Tongue (tissue), 2 donors: ENCODE measurements around the gene GALNT17. TPM values are rescaled to one million over a fixed set of nuclear protein-coding genes. Genes with fewer than 3 reads are reported as not detected.

Experiments used
- DNase-seq: peaks from one replicate; pipeline ENCODE4 v3.0.0-alpha.2; 2015
- total RNA-seq: library from RNA; depleted of rRNA; stranded (reverse); fragments of >200 nt; gene quantifications from one replicate; pipeline ENCODE4 v1.2.3, GENCODE V29; 2014

Gene GALNT17
- total RNA-seq, 1 donor from 2014 or later = 38.0 TPM

DNA sequence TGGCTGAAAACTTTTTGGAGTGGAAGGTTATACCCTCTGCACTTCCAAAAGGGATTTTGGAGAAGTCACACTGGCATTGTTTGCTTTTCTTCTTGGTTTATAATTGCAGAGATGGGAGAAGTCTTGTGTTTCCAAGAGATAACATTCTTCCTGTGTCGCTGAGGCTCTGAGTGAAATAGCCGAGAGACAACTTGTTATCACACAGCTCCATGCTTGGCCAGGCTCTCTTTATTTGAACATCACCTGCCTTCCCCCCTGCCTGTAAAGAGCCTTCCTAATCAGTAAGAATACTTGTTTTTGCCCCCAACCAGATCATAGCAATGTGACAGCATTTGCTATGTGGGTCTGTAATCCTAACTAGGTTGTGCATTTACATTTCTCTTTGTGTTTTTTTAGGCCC, 270.7 kb downstream of the GALNT17 start:
- no peak for DNase-seq

DNA sequence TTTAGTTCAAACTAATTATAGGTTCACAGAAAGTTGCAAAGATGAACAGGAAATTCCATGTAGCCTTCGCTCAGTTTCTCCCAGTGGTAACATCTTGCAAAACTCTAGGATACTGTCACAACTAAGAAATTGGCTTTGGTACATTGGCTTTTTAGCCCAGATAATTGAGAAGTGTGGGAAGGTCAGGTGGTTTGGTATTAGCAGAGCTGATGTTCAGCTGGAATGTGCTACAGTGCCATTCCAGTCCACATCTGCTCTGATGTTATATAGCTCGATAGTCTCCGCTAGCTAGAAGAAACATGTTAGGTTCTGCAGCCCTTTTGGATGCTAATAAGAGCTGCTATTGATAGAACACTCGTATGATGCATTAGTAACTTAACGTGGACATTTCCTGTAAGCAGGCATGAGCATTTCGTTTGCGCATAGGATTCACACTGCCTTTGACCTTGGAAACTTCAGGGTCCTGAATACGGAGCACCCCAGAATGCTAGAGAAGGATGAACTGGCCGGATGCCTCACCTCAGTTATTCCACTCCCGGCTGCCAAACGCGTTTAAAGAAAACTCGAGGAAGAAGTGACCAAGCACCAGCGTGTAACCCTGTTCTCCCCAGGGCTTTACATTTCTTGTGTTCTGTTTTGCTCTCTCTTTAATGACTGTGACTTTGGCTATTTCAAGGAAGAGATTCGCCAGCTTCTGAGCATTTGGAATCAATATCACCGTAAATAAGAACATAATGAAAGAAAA, 271.4 kb downstream of the GALNT17 start:
- no peak for DNase-seq

DNA sequence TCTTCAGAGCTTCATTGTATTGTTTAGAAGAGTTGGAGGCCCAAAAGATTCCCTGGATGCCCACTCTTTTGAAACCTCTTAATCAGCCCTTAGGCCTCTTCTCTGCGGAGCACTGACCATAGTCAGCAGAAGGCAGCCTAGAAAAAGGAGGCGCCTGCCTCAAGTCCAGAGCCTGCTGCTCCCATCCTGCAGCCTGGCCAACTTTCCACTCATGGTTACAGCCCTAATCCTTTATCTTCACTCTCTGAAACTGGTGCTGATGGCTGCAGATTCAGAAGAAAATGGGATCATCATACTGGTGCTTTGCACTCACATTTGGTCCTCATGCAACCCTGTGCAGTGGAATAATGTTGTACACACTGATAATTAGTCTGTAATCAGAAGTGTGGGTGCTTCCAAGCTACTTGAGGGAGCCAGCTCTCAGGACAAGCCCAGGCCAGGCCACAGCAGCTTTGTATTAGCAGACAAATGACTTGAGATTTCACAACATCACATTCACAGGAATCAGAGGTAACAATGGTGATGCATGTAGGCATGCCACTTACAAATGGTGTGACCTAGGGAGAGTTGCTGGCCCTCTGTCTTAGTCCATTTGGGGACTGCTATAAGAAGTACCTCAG, 272.9 kb downstream of the GALNT17 start:
- no peak for DNase-seq

DNA sequence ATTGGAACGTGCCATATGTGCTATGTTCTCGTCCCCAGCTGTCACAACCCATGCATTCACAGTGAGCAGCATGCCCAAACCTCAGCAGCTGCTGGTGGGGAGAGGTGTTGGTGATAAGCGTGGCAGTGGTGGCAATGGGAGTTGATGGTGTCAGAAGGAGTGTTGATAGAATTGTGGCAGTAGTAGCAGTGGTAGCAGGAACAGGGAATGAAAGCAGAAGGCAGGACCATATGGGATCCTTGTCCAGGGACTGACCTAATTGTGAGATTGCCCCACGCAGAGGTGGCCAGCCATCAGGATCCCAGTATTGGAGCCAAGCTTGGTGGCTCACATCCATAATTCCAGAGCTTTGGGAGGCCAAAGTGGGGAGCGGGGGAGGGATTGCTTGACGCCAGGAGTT, 276.3 kb downstream of the GALNT17 start:
- DNase-seq = peak; percentile 94

GRCh38 chr7:71409550-71410157, 277.7 kb downstream of the GALNT17 start:
- DNase-seq = no peak

- no peak for DNase-seq
Measured at GRCh38 chr7:71411475-71411874, 279.5 kb downstream of the GALNT17 start.

DNA sequence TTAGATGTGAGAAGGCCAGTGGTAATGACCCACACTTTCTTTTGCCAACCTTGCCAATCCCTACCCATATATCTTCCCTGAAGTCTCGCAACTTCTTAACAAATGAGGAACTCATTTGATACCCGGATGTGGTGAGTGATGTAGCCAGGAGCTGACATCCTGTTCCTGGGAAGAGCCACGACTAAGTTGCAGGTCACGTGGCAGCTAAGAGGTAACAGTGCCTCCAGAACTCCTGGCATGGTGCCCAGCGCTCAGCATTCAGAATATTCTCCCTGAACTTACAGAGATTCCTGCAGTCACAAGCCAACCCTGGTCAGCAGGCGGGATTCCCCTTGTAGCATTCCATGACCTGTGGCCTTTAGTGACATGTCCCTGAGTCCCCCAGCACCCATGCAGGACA, 282.5 kb downstream of the GALNT17 start:
- peak; percentile 29 for DNase-seq

DNA sequence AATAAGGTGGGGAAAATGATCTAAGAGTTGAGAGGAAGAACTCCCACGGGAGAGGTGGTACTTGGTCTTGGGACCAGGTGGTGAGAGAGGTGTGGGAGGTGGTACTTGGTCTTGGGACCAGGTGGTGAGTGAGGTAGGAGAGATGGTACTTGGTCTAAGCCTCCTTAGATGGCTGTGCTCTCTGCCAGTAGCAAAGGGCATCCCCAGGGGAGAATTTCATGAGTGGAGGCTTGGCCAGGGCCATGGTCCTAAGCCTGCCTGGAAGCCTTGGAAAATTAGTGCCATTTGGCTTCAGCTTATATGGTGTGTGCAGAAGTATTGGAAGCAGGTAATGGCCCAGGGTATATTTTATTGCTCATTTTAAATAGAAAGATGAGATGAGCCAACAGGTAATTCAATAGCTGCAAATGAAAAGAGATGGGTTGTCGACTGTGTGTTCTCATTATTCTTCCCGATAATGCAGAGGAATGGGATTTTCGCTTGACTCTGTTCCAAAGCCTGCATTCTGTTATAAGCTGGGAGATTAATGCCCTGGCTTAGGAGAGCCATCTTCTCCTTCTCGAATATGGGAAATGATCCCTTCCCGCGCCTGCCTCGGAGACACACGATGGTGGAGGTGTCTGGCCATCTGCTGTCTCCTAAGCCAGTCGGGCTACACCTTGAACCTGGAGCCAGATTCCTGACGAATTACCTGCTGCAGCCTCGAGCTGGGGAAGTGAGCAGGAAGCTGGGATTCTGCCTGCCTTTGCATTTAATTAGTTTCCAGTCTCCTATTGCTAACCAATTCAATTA, 287.8 kb downstream of the GALNT17 start:
- no peak for DNase-seq

DNA sequence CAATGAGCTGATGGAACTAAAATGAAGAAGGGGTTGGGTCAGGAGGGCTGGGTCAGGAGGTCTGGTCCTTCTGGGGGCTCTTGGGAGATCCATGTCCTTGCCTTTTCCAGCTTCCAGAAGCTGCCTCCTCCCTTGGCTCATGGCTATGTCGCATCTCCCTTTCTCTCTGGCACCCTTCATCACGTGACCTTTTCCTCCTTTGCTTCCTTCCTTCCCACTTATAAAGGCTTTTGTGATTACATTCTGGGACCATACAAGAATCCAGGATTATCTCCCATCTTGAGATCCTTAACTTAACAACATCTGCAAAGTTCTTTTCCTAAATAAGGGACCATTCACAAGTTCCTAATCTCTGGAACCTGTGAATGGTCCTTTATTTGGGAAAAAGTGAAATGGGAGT, 290.2 kb downstream of the GALNT17 start:
- no peak for DNase-seq

- DNase-seq = no peak
Measured at GRCh38 chr7:71424166-71425035, 292.5 kb downstream of the GALNT17 start.

- DNase-seq = no peak
Measured at GRCh38 chr7:71429083-71429482, 297.1 kb downstream of the GALNT17 start.

GRCh38 chr7:71430246-71430645, 298.3 kb downstream of the GALNT17 start:
- no peak for DNase-seq

DNA sequence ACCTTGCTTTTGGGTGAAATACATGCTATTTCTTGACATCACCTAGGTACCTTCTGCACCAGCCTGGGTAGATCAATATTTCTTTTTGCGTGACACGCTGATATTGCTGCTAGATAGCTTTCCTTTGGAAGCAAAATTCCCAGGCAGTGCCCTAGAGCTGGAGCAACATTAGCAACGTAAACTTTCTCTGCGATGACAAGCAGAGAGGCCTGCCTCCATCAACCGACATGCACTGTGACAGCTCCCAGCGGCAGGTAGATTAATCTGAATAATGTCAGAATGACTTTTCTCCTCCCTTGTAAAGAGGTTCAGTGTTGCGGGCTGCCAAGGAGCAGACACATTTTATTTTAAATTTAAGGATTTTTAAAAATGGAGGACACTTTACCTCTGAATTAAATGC, 307.4 kb downstream of the GALNT17 start:
- no peak for DNase-seq

- peak; percentile 11 for DNase-seq
Measured at GRCh38 chr7:71442492-71443190, 310.7 kb downstream of the GALNT17 start.

DNA sequence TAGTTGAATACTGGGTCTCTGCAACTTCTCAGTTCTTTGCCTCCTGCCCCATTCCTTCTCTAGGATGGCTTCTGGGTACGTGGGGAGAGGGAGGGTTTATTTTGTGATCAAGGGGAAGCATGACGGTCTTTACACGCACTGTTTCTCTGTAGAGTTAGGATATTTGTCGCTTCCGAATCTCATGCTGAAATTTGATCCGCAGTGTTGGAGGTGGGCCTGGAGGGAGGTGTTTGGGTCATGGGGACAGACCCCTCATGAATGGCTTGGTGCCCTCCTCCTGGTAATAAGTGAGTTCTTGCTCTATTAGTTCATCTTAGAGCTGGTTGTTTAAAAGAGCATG, 311.2 kb downstream of the GALNT17 start:
- no peak for DNase-seq

GRCh38 chr7:71444130-71444529, 312.2 kb downstream of the GALNT17 start:
- DNase-seq = no peak

GRCh38 chr7:71453630-71454029, 321.7 kb downstream of the GALNT17 start:
- no peak for DNase-seq

- DNase-seq = no peak
Measured at GRCh38 chr7:71454981-71455380, 323.0 kb downstream of the GALNT17 start.

GRCh38 chr7:71457021-71457420, 325.1 kb downstream of the GALNT17 start:
- DNase-seq = no peak

- DNase-seq = no peak
Measured at GRCh38 chr7:71457846-71458590, 326.1 kb downstream of the GALNT17 start.

GRCh38 chr7:71459132-71459531, 327.2 kb downstream of the GALNT17 start:
- DNase-seq = peak; percentile 84
